ENCODE results near the gene CRYBG2.

- TF ChIP-seq CTCF (IDR thresholded peaks at IDR 0.05) (no peak), EZH2 (IDR thresholded peaks at IDR 0.05) (no peak), EZH2phosphoT487 (IDR thresholded peaks at IDR 0.05) (no peak)
These were observed 62.5 kb downstream of the CRYBG2 start for GRCh38 chr1:26291433-26291832.

All from neural progenitor cell (in vitro differentiated cells).